Measurements from ENCODE around the gene DERA. TPM values are rescaled to one million over a fixed set of nuclear protein-coding genes. Genes with fewer than 3 reads are reported as not detected.
A peak's percentile ranks its signal among the peaks of the same experiment; 100 is the strongest.

DERA gene
- total and polyA plus RNA-seq, 2 of the 8 experiments (the other 6 are each of a cell fraction or from before 2014, with no cell fraction given) = 13.1 to 17.1 TPM

DNA sequence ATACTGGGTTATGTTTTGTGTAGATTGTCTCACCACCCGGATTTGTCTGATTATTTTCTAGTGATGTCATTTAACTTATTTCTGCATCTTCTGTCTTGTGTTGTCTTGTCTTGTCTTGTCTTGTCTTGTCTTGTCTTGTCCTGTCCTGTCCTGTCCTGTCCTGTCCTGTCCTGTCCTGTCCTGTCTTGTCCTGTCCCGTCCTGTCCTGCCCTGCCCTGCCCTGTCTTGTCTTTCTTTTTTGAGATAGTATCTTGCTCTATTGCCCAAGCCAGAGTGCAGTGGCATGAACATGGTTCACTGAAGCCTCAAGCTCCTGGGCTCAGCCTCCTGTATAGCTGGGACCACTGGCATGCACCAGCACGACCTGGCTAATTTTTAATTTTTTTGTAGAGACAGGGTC lies 25.6 kb downstream of the DERA start:
- Histone ChIP-seq H4K20me1 (replicated peaks in 1 of 2; ENCODE audit: control insufficient read depth in 1 of 2, insufficient read depth in 2 of 2, low read length in 2 of 2) (no peaks in the 10 kb centered on the region), H2BK20ac (ENCODE audit: low read length) (no peak overlapping the region), H3K36me3 (ENCODE audit: control insufficient read depth in 2 of 4, insufficient read depth in 4 of 4, low read length in 3 of 4) (no peaks in the 10 kb centered on the region), H3K23me2 (ENCODE audit: low read depth, low read length) (no peaks in the 10 kb centered on the region), H3K9me3 (ENCODE audit: insufficient read depth in 2 of 2, low read depth in 1 of 2, low read length in 1 of 2) (no peaks in the 10 kb centered on the region), H3K79me1 (ENCODE audit: low read depth, low read length) (no peaks in the 10 kb centered on the region), H2BK15ac (ENCODE audit: low read length) (no peak overlapping the region), H3K4me1 (replicated peaks in 1 of 4; ENCODE audit: control insufficient read depth in 3 of 4, insufficient read depth in 4 of 4, low read length in 3 of 4) (no peaks in the 10 kb centered on the region), H3K4ac (replicated peaks; ENCODE audit: insufficient read length, low read depth, low read length) (no peak overlapping the region), H3K4me2 (ENCODE audit: insufficient read depth in 1 of 2, low read depth in 2 of 2, low read length in 2 of 2) (no peak overlapping the region), H3K23ac (ENCODE audit: insufficient read length) (no peak overlapping the region), H2BK120ac (replicated peaks; ENCODE audit: low read depth, low read length) (no peak overlapping the region), H3K56ac (replicated peaks; ENCODE audit: insufficient read length, low read depth, low read length) (no peak overlapping the region), H3K27me3 (replicated peaks in 1 of 4; ENCODE audit: control insufficient read depth in 3 of 4, extremely low read depth in 1 of 4, insufficient read depth in 3 of 4, low read length in 3 of 4) (no peaks in the 10 kb centered on the region), H2BK5ac (ENCODE audit: low read depth, low read length) (peak overlapping the region; percentile 30; the same call in 1 of the 2 replicates), H3K79me2 (ENCODE audit: control insufficient read depth in 1 of 2, insufficient read depth in 2 of 2, low read length in 2 of 2) (0 out of 4 replicates have a peak, but pooled peaks cover 0 to 2% of the 10 kb centered on the region in 2 experiments), H4K5ac (ENCODE audit: insufficient read length, low read depth, low read length) (no peak overlapping the region), H2AK5ac (ENCODE audit: low read depth, low read length) (no peak overlapping the region), H2BK12ac (ENCODE audit: low read depth, low read length) (no peak overlapping the region), H2AFZ (ENCODE audit: low read length) (no peak overlapping the region), H3K14ac (ENCODE audit: insufficient read length) (no peak overlapping the region), H4K8ac (ENCODE audit: extremely low read depth, insufficient read depth, low read length) (no peak overlapping the region), H4K91ac (replicated peaks; ENCODE audit: insufficient read length, low read length) (no peak overlapping the region), H3K4me3 (ENCODE audit: extremely low read depth in 1 of 4, insufficient read depth in 2 of 4, low read depth in 3 of 4, low read length in 4 of 4) (no peak overlapping the region), H3K27ac (ENCODE audit: low read depth, low read length) (no peak overlapping the region), H3K18ac (ENCODE audit: extremely low read depth, low read length) (no peak overlapping the region), H3K9ac (replicated peaks in 1 of 4; ENCODE audit: extremely low read depth in 1 of 4, low read depth in 3 of 4, low read length in 3 of 4) (no peak overlapping the region)
- DNase-seq (ENCODE audit: low read depth in 1 of 2, low spot score in 2 of 2) = no peak
- ChIA-PET POLR2A (ENCODE audit: partially characterized antibody) (no interaction called here), CTCF (ENCODE audit: partially characterized antibody) (no interaction called here)
- FAIRE-seq = no peak
- TF ChIP-seq BACH1 (IDR thresholded peaks at IDR 0.05; ENCODE audit: low read length) (no peak), JUND (IDR thresholded peaks at IDR 0.05; ENCODE audit: low read length) (no peak), KDM5A (IDR thresholded peaks at IDR 0.05; ENCODE audit: low read length) (no peak), RAD21 (IDR thresholded peaks at IDR 0.05 in 1 of 2, conservative IDR thresholded peaks at IDR 0.05 in 1 of 2; ENCODE audit: low read depth in 2 of 2, low read length in 2 of 2) (no peak), SIN3A (conservative IDR thresholded peaks at IDR 0.05 in 1 of 2, IDR thresholded peaks at IDR 0.05 in 1 of 2; ENCODE audit: low read depth in 1 of 2, low read length in 2 of 2) (no peak), ASH2L (IDR thresholded peaks at IDR 0.05; ENCODE audit: low read length) (no peak), CHD1 (IDR thresholded peaks at IDR 0.05; ENCODE audit: low read depth, low read length) (no peak), SRF (IDR thresholded peaks at IDR 0.05; ENCODE audit: low read depth, low read length) (no peak), EGR1 (IDR thresholded peaks at IDR 0.05; ENCODE audit: borderline replicate concordance, low read depth, low read length) (no peak), PHF8 (conservative IDR thresholded peaks at IDR 0.05; ENCODE audit: low read depth, low read length) (no peak), YY1 (IDR thresholded peaks at IDR 0.05; ENCODE audit: low read depth, low read length) (no peak)
- WGBS, 2 experiments (ENCODE audit: extremely low coverage in 1 of 2, insufficient coverage in 1 of 2, insufficient read length in 1 of 2, insufficient replicate concordance in 2 of 2, low coverage in 1 of 2, low lambda C conversion rate in 2 of 2, missing lambda C conversion rate in 1 of 2) = 96% methylated on average over 3 of the region's 3 CpGs; no CpG with 5 or more reads in 1 of the 2 experiments
